ENCODE measurements around the gene DNAH6.

Gene DNAH6

DNA sequence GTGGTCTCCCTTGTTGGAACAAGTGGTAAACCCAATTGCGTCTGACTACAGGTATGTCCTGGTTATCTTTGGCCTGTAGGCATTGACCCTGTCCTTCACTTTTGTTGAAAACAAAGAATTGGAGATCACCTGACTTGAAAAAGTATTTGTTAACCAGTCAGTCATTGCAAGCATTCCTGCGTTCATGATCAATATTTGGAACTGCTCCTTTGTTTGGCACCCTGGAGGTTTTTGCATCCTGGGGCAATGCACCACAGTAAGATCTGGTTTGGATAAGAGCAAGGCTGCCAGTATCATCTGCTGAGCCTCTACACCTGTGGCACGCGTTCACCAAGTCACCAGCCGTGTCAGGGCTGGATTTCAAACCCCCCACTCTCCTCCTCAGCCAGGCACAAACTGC is 115.7 kb downstream of the DNAH6 start:
- DNase-seq, result no peak

DNA sequence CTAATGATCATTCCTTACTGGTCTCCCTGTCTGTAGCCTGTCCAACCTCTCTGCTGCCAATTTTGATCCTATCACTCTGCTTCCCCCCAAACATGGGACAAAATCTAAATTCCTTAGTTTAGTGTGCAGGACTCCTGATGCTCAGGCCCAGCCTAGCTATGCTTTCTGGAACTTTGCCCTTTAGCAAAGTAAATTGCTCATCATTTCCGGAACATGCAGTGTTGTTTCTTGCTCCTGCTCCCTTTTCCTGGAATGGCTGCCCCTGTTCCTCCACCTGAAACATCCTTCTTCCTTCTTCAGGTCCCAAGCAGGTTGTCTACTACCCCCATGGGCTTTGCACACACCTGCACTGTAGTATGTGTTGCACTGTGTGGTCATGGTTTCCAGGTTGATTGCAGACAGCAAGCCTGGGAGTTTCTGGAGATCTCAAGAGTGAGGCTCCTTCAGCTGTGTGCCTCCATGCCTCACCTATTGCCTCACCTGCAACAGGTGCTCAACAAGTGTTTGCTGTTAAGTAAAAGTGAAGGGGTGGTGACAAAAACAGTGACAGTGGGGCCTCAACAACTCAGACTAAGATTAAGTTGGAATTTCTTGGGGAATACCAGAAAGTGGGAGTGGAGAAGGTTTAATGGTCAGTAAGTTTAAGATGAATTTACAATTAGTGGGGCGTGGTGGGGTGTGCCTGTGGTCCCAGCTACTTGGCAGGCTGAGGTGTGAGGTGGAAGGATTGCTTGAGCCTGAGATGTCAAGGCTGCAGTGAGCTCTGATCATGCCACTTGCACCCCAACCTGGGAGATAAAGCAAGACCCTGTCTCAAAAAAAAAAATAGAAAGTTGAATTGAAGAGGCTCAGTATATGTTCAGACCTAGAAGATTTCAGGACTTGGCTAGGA is 120.0 kb downstream of the DNAH6 start:
- no peak for DNase-seq

DNA sequence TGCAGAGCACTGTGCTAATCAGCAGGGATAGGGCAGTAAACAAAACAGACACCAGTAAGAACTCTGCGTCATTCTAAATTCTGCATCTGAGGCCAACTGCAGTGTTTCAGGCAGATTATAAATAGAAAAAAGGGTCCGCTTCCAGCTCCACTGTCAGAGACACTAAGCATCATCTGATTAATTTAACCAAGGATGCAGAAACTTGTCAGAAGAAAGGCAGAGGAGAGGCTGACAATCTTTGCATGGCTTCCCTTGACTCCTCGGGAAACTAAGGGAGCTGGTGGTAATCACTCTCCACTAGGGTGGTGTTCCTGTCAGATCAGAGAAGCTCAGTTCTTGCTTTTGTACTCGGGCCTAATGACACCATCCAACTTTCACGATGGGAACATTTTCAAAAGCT is 123.5 kb downstream of the DNAH6 start:
- no peak for DNase-seq

DNA sequence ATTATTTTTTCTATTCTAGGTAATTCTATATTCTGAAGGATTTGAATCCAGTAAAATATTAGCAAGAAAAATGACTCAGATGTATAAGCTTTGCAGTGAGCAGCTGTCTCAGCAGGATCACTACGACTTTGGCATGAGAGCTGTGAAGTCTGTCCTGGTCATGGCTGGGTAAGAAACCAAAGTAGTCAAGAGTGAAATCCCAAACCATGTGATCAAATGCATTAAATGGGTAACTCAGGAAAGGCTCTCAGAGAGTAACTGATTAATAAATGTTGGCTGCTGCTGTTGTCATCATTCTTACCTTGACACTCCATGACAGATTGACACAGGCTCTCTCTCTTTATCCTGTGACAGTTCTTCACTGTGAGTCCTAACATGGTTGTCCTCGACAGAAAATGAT is 124.1 kb downstream of the DNAH6 start:
- no peak for DNase-seq

DNA sequence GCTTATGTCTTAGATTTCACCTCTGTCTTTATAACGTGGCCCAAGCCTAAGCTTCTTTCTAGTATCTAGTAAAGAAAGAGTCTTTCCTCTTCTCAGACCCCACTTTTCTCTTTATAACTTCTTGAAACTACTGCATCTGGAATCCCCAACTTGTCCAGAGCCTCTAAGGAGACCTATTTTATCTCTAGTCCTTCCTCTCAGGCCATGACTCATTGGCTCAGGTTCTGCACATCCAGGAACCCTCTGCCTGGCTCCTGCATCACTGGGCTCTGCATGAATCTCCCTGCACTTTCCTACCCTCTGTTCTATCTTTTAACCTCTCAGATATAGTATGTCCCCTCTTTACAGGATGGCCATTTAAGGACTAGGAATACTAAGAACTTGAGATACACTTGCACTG is 124.7 kb downstream of the DNAH6 start:
- DNase-seq, result no peak

DNA sequence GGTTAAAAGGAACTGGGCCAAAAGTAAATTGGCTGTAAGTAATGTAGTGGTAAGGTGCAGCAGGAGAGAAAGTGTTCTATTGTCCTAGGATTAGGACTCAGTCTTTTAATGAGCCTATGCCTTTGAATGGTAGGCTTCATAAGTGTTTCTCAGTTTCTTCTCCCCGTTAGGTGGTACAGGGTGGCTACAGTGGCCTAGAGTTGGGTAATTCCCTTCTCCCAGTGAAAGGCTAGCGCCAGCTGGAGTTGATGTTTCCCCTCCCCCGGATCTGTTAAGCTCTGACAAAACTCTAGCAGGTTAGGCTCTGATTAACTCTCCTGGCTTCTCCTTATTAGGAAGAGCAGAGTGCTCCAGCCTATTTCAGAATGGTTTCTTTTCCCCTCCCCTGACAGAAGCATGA is 127.7 kb downstream of the DNAH6 start:
- DNase-seq, result no peak

DNA sequence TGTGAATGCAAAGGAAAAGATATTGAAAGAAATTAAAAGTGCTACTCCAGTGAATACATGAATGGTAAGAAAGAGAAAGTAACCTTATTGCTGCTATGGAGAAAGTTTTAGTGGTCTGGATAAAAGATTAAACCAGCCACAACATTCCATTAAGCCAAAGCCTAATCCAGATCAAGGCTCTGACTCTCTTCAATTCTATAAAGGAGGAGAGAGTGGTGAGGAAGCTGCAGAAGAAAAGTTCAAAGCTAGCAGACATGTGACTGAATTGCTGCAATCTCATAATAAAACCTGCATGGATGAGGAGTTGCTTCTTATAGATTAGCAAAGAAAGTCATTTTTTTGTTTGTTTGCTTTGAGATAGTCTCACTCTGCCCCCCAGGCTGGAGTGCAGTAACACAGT is 130.2 kb downstream of the DNAH6 start:
- no peak for DNase-seq

DNA sequence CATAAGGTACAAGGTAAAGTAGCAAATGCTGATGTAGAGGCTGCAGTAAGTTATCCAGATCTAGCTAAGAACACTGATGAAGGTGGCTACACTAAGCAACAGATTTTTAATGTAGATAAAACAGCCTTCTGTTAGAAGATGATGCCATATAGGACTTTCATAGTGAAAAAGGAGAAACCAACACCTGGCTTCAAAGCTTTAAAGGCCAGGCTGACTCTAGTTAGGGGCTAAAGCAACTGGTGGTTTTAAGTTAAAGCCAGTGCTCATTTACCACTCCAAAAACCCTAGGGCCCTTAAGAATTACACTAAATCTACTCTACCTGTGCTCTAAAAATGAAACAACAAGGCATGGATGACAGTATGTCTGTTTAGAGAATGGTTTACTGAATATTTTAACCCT is 131.0 kb downstream of the DNAH6 start:
- DNase-seq, result no peak

DNA sequence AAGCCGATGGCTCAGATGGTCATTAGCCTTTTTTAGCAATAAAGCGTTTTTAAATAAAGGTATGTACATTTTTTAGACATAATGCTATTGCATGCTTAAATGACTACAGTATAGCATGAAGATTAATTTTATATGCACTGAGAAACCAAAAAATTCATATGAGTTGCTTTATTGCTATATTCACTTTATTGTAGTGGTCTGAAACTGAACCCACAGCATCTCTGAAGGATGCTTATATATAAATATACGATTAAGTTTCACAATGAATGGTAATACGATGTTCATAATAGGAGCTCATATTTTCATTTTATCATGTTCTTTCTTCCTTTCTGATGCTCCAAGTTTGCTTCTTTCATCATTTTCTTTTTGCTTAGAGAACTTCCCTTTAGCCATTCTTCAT is 132.8 kb downstream of the DNAH6 start:
- no peak for DNase-seq

DNA sequence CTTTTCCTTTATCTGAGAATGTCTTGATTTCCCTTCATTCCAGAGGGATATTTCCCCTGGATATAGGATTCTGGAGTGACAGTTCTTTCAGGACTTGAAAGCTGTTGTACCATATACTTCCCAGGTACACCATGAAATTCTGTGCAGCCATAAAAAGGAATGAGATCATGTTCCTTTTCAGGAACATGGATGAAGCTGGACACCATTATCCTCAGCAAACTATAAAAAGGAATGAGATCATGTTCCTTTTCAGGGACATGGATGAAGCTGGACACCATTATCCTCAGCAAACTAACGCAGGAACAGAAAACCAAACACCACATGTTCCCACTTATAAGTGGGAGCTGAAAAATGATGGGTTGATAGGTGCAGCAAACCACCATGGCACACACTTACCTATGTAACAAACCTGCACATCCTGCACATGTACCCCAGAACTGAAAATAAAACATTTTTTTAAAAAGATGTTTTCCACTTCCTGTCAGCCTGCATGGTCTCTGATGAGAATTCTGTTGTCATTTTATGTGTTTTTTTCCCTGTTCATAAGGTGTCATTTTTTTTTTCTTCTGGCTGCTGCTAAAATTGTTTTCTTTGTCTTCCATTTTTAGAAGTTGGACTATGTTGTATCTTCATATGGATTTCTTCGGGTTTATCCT is 133.3 kb downstream of the DNAH6 start:
- DNase-seq, result no peak

DNA sequence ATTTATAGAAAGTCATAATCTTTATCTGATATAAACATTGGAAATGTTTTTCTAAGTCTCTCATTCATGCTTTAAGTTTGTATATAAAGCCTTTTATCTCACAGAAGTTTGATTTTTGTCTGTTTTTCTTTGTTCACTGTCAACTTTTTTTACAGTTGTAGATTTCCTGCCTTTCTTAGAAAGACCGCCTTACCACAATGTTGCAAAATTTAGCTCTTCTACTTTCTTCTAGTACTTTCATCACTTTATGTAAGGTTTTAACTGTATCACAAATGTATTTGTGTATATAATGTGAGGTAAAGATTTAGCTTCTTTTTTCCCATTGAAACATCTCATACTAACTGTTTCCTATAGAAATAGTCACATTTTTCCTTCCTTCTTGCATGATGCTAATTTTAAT is 136.1 kb downstream of the DNAH6 start:
- no peak for DNase-seq

DNA sequence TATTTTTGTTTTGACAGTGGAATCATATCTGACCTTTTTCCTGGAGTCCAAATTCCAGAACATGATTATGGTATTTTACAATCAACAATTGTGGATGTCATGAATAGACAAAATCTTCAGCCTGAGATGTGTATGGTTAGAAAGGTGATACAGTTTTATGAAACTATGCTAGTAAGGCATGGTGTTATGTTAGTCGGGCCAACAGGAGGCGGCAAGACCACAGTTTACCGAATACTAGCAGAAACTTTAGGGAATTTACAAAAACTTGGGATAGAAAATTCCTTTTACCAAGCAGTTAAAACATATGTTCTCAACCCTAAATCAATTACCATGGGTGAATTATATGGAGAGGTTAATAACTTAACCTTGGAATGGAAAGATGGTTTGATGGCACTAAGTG is 137.0 kb downstream of the DNAH6 start:
- DNase-seq, result no peak

DNA sequence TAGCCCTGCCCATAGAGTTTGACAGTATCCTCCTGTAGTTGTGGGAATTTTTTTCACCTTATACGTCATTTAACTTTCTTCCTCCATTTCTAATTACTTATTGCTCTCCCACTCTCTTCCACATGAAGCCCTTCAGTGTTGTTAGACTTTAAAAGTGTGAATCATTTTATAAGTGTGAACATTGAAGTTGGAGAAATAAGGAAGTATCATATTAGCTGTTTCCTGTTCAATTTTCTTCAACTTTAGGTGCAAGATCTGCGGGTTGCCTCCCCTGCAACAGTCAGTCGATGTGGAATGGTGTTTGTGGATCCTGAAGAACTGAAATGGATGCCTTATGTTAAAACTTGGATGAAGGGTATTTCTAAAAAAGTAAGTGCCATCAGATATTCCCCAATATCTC is 138.1 kb downstream of the DNAH6 start:
- DNase-seq, result no peak

DNA sequence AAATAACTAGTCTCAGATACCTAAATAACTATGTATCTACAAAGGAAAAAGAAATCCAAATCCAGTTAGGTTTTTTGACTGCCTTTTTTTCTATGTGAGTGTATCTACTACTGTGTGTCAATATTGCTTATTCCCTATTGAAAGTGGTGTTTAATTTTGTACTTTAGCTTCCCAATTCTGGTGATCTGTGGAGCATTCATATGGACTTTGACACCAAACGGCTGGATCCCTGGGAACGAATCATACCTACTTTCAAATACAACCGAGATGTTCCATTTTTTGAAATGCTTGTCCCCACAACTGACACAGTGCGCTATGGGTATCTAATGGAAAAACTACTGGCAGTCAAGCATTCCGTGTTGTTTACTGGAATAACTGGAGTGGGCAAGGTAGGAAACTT is 152.8 kb downstream of the DNAH6 start:
- no peak for DNase-seq

DNA sequence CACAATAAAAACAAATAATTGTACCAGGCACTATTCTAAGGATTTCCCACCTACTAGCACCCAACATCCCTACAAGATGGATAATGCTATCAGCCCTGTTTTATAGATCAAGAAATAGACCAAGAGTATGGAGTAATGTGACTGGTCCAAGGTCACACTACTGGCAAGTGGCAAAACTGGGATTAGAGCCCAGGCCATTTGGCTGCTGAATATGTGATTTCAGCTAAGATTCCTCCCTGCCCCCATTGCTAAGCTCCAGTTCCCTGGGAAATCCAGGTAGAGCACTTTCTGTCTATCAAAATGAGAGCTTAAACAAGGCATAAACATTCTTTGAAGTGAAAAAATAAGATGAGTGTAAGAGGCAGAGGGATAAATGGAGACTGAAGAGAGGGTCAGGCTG is 157.8 kb downstream of the DNAH6 start:
- DNase-seq, result no peak

DNA sequence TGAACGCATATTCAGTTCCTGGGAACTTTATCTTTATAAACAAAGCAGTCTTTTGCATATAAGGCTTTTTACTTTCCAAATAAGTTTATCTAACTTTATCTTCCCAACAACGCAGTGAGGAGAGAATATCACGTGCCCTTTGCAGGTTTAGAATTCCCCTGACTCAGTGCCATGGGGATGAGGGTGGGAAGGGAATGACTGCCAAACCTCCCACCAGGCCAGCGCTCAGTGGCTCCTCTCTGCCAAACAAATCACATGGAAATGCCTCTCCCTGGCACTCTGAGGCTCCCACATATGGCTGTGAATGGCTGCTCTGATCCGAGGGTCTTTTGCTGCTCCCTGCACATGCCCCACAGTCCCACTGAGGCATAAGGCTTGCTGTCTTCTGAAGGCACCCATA is 158.3 kb downstream of the DNAH6 start:
- no peak for DNase-seq

DNA sequence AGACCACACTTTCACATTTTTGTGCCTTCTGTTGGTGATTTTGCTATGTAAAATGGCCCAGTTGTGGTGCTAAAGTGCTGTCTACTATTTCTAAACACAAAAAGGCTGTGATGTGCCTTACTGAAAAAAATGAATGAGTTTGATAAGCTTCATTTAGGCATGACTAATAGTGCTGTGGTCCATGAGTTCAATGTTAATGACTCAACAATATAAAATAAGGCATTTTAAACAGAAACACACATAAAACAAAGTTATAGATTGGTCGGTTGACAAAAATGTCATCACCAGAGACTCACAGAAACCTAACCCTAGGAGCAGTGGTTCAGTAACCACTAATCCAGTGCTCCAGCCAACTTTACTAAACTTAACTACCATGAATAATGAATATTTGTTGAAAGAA is 160.0 kb downstream of the DNAH6 start:
- no peak for DNase-seq

DNA sequence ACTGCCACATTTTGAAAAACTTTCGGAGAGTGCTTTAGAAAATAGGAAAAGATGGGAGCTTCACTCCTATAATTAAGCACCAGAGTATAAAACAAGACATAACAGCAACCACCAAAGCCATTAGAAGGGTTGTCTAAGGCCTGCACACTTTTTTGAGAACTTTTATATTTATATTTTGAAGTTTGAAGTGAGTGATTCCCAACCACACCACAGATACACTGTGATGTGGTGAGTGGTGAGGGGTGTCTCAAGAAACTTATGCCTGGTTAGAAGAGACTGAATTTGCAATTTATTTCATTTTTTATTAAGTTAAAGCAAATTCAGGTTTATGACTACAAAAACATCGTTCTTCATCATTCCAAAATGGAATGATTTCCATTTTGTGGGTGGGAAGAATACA is 161.9 kb downstream of the DNAH6 start:
- no peak for DNase-seq

DNA sequence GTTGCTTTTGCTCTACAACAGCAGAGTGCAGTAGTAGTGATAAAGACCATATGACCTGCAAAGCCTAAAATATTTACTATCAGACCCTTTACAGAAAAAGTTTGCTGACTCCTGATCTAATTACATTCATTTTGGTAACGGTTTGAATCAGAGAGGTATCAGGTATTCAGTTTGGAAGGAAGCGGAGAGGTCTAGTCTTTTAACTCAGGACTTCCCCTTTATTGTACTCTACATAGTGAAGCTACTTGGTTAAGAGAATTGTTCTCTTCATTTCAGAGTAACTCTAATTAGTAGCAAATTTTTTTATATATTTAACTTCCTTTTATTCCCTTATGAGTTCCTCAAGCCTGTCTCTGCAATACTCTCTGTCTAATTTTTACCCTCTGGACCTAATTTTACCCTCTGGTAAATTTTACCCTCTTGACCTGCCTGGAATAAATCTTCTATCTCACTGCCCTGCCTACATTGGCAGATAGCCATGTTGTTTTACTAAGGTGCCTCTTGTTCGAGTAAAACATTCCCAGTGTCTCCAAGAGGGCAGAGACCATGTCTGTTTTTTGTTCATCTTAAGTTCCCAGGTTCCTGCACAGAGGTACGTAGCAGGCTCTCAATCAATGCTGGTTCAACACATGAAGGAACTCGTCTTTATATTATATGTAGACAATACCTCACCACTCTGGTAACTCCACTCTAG is 170.6 kb downstream of the DNAH6 start:
- DNase-seq, result no peak

DNA sequence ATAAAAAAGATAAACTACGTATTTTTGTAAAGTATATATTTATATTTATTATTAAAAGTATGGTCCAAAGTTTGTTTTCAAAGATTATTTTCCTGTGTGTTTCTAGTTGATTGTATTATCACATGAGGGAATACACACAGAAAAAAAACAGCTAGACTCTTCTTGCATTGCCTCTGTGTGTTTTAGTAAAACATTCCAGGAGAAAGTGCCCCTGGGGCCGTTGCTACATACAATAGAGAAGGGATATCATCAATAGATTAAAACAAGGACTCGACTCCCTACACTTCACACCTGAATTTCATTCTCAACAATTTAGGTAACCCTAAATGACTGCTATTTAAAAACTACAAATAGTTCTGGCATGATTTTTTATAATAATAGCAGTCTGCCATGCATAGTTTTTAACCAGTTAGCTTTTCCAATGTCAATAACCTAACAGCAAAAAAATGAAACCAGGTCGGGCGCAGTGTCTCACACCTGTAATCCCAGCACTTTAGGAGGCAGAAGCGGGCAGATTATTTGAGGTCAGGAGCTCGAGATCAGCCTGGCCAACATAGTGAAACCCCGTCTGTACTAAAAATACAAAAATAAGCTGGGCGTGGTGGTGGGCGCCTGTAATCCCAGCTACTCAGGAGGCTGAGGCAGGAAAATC is 171.3 kb downstream of the DNAH6 start:
- no peak for DNase-seq

DNA sequence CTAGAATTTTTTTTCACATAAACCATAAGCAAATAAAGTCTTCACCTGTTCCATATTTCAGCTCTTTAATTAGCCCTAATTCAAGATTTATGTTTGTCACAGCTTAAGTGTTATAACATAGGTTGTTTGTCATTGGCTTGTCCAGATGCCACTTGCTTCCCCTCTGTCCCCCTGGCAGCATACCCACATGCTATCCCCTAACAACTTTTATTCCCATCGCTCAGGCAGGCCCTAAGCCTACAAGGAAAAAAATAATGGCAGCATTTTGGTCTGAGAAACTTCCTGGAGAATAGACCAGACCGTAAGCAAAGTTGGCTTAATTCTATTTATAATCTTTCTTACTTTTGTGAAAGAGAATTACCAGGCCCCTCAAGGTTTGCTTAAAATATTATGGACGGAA is 173.9 kb downstream of the DNAH6 start:
- DNase-seq, result no peak

DNA sequence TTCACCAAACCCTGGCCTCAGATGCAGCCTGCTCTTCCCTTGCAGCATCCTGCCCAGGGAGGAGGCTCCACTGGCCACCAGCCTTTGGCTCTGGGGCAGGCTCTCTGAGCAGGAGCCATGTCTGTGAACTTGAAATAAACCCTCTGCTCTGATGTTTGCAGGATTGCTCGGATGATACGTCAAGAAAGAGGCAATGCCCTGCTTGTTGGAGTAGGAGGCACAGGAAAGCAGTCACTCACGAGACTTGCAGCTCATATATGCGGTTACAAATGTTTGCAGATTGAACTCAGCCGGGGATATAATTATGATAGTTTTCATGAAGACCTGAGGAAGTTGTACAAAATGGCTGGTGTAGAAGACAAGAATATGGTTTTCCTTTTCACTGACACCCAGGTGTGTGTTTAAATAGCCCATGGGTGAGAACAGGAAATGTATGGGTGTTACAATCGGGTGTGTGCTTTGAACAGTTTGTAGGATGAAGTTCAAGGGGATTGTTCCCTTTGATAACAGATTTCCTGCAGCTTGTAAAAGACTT is 177.9 kb downstream of the DNAH6 start:
- DNase-seq, result no peak

DNA sequence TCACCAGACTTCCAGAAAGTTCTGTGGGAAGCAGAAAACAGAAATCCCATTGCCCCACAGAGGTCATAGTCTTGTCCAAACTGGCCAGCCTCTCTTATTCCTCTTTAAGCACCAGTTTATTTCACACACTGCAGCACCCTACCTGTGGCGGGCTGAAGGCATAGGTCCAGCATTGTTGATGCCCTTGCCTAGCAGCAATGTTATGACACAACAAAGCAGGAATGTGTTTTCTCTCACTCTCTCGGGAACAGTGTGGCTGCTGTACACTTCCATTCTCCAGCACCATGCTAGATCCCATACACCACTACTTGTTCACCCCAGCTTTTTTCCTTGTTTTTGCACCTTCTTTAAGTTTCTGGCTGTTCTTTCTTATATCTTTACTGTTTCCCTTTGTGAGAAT is 181.6 kb downstream of the DNAH6 start:
- no peak for DNase-seq
